Ovary (tissue), 3 donors: ENCODE measurements around the gene MEPE.

Source experiments
- EP300 ChIP-seq: sonication (generic); formaldehyde crosslinking; IDR thresholded peaks from one replicate; pipeline ENCODE4 v1.6.1; 2017; ENCODE audit warnings: antibody characterized with exemption
- POLR2A ChIP-seq: fragments of 450-650 bp; IDR thresholded peaks from one replicate; pipeline ENCODE4 v1.6.1; 2017; ENCODE audit warnings: antibody characterized with exemption, mild to moderate bottlenecking, moderate library complexity
- TF ChIP-seq, protein P1 (sequence below), 3 donors: fragments of 450-650 bp in 2 of 3; fragments of 200-600 bp in 1 of 3; IDR thresholded peaks; one replicate each; pipeline versions ENCODE4 v1.5.1 to v1.8.0; 2016 to 2022; ENCODE audit warnings: antibody characterized with exemption in 3 of 3, mild to moderate bottlenecking in 1 of 3
- donor health status: DM: no; HTN: no; CAD: no.

DNA sequence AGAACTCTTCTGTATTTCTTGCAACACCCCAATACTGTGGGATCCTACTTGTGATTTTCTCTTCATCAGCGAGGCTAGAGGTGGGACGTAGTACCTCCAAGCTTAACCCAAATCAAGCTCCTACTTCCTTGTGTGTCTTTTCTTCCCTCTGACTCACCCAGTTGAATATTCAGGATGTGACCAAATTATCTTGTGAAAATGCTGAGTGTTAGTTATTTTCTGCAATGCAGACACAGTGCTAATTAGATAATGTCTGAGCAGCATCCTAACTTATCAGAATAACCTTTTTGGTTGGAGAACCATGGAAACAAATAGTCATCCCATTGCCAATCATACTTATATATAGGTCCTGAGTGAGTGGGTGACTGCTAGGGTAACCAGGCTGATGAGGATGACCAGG is 2.4 kb downstream of the MEPE start:
- TF ChIP-seq, protein P1, sequence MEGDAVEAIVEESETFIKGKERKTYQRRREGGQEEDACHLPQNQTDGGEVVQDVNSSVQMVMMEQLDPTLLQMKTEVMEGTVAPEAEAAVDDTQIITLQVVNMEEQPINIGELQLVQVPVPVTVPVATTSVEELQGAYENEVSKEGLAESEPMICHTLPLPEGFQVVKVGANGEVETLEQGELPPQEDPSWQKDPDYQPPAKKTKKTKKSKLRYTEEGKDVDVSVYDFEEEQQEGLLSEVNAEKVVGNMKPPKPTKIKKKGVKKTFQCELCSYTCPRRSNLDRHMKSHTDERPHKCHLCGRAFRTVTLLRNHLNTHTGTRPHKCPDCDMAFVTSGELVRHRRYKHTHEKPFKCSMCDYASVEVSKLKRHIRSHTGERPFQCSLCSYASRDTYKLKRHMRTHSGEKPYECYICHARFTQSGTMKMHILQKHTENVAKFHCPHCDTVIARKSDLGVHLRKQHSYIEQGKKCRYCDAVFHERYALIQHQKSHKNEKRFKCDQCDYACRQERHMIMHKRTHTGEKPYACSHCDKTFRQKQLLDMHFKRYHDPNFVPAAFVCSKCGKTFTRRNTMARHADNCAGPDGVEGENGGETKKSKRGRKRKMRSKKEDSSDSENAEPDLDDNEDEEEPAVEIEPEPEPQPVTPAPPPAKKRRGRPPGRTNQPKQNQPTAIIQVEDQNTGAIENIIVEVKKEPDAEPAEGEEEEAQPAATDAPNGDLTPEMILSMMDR (IDR thresholded peaks at IDR 0.05): no peak
- no peak for TF ChIP-seq EP300
- TF ChIP-seq POLR2A: no peak
